IMR-90 (cell line): Measurements from ENCODE around the gene CSNK2B. TPM values are rescaled to one million over a fixed set of nuclear protein-coding genes. Genes with fewer than 3 reads are reported as not detected.
A peak's percentile ranks its signal among the peaks of the same experiment; 100 is the strongest.

Experiments used
- ATAC-seq: fragments of 200-7000 bp; cut with Tn5 transposase; 2 replicates; pipeline ENCODE4 v1.9.1; 2020; ENCODE audit warnings: low read depth, mild to moderate bottlenecking, moderate library complexity
- BruUV-seq: library from RNA; stranded (reverse); fragments of 400-500 nt; replicated peaks from 2 replicates; lab custom pipeline; 2021; lab: Mats Ljungman, UMichigan
- CTCF ChIA-PET: fragments of 300-600 bp; formaldehyde crosslinking; extraction: SDS; loops from one replicate; lab custom pipeline; 2021; ENCODE audit warnings: antibody characterized with exemption; lab: Yijun Ruan, JAX
- POLR2A ChIA-PET: fragments of 300-600 bp; sonication (Branson Sonifier 250); formaldehyde crosslinking; loops from one replicate; lab custom pipeline; 2022; ENCODE audit warnings: antibody characterized with exemption; ENCODE audit not compliant: unreplicated experiment; lab: Charles Lee
- DNase-seq: peaks from one replicate; pipeline ENCODE4 v3.0.0; 2013
- H2AFZ ChIP-seq: replicated peaks from 2 replicates; pipeline ENCODE3; 2013; ENCODE audit warnings: low read length, mild to moderate bottlenecking; ENCODE audit not compliant: poor library complexity
- H2AK5ac ChIP-seq: 2 replicates; pipeline ENCODE4 v1.6.1; 2013; ENCODE audit warnings: low read depth, low read length, inconsistent platforms
- H2AK9ac ChIP-seq: replicated peaks from 2 replicates; pipeline ENCODE3; 2013; ENCODE audit warnings: mild to moderate bottlenecking, low read depth, low read length, moderate library complexity; ENCODE audit not compliant: poor library complexity
- H2BK120ac ChIP-seq: 2 replicates; pipeline ENCODE4 v1.6.1; 2013; ENCODE audit warnings: low read depth, low read length, inconsistent platforms
- H2BK15ac ChIP-seq: 3 replicates; pipeline ENCODE4 v1.6.1; 2013; ENCODE audit warnings: low read depth, low read length, inconsistent platforms
- H2BK20ac ChIP-seq: 2 replicates; pipeline ENCODE4 v1.6.1; 2013; ENCODE audit warnings: low read depth, mild to moderate bottlenecking, inconsistent platforms, low read length, moderate library complexity
- H2BK5ac ChIP-seq: 2 replicates; pipeline ENCODE4 v1.6.1; 2013; ENCODE audit warnings: mild to moderate bottlenecking, low read depth, low read length, inconsistent platforms; ENCODE audit not compliant: poor library complexity, severe bottlenecking
- H3K14ac ChIP-seq: replicated peaks from 2 replicates; pipeline ENCODE4 v1.6.1; 2013; ENCODE audit warnings: low read depth, low read length, inconsistent platforms
- H3K18ac ChIP-seq: 2 replicates; pipeline ENCODE4 v1.6.1; 2013; ENCODE audit warnings: low read depth, low read length, control low read depth
- H3K23ac ChIP-seq: 2 replicates; pipeline ENCODE4 v1.6.1; 2013; ENCODE audit warnings: low read depth, low read length, inconsistent platforms
- H3K27ac ChIP-seq: 2 replicates; pipeline ENCODE4 v1.5.1; 2013; ENCODE audit warnings: mild to moderate bottlenecking, control low read depth, low read length; ENCODE audit not compliant: insufficient read depth
- H3K27me3 ChIP-seq: 2 replicates; pipeline ENCODE4 v1.6.1; 2013; ENCODE audit warnings: low read length; ENCODE audit not compliant: control insufficient read depth, insufficient read depth
- H3K36me3 ChIP-seq: 2 replicates; pipeline ENCODE4 v1.6.1; 2013; ENCODE audit warnings: low read length, mixed read lengths; ENCODE audit not compliant: control insufficient read depth, insufficient read depth
- H3K4ac ChIP-seq: 2 replicates; pipeline ENCODE4 v1.6.1; 2013; ENCODE audit warnings: low read depth, low read length, inconsistent platforms
- H3K4me1 ChIP-seq: 2 replicates; pipeline ENCODE4 v1.6.1; 2013; ENCODE audit warnings: low read length, mixed read lengths; ENCODE audit not compliant: control insufficient read depth, insufficient read depth
- H3K4me2 ChIP-seq: 2 replicates; pipeline ENCODE4 v1.6.1; 2013; ENCODE audit warnings: low read depth, mild to moderate bottlenecking, control low read depth, low read length, moderate library complexity
- H3K4me3 ChIP-seq: 2 replicates; pipeline ENCODE4 v1.5.1; 2013; ENCODE audit warnings: low read depth, mild to moderate bottlenecking, control low read depth, low read length, moderate library complexity; ENCODE audit not compliant: insufficient read depth
- H3K56ac ChIP-seq: 2 replicates; pipeline ENCODE4 v1.6.1; 2013; ENCODE audit warnings: low read length, inconsistent platforms; ENCODE audit not compliant: insufficient read depth; ENCODE audit errors: extremely low read depth
- H3K79me1 ChIP-seq, 2 experiments: 2 replicates each; pipeline ENCODE4 v1.6.1; 2013; ENCODE audit warnings: low read length in 2 of 2, inconsistent platforms in 1 of 2, low read depth in 1 of 2
- H3K9ac ChIP-seq: 2 replicates; pipeline ENCODE4 v1.6.1; 2013; ENCODE audit warnings: low read depth, low read length, control low read depth
- H3K9me1 ChIP-seq: 2 replicates; pipeline ENCODE4 v1.6.1; 2013; ENCODE audit warnings: low read length, inconsistent platforms; ENCODE audit not compliant: insufficient read depth
- H3K9me3 ChIP-seq: 2 replicates; pipeline ENCODE4 v1.6.1; 2013; ENCODE audit warnings: low read length; ENCODE audit not compliant: control insufficient read depth, insufficient read depth
- H4K20me1 ChIP-seq: 2 replicates; pipeline ENCODE4 v1.6.1; 2013; ENCODE audit warnings: low read length, inconsistent platforms; ENCODE audit not compliant: insufficient read depth
- H4K5ac ChIP-seq: 2 replicates; pipeline ENCODE4 v1.6.1; 2013; ENCODE audit warnings: mild to moderate bottlenecking, low read depth, low read length, control low read depth
- H4K8ac ChIP-seq, 2 experiments: 2 replicates each; pipeline ENCODE4 v1.6.1; 2013; ENCODE audit warnings: low read depth in 2 of 2, low read length in 2 of 2, control low read depth in 1 of 2, inconsistent platforms in 1 of 2
- H4K91ac ChIP-seq: 2 replicates; pipeline ENCODE4 v1.6.1; 2013; ENCODE audit warnings: low read depth, low read length, inconsistent platforms; ENCODE audit not compliant: insufficient read depth
- CEBPB ChIP-seq: IDR thresholded peaks from 2 replicates; pipeline ENCODE4 v1.6.1; 2012; ENCODE audit warnings: low read depth, low read length, improper control_type of control experiment
- ELK1 ChIP-seq: fragments of 150-350 bp; IDR thresholded peaks from 2 replicates; pipeline ENCODE4 v1.6.1; 2016; ENCODE audit warnings: low read depth, mild to moderate bottlenecking, low read length, moderate library complexity, borderline replicate concordance
- MXI1 ChIP-seq: IDR thresholded peaks from 2 replicates; pipeline ENCODE4 v1.6.1; 2012; ENCODE audit warnings: low read depth, mild to moderate bottlenecking, low read length, moderate library complexity, borderline replicate concordance
- POLR2A ChIP-seq: IDR thresholded peaks from 2 replicates; pipeline ENCODE4 v1.6.1; 2012; ENCODE audit warnings: mild to moderate bottlenecking, low read depth, low read length
- WGBS, 2 experiments: methylation state at CpG; one replicate each; pipeline versions ENCODE4 v1.1.5 to v1.1.7; 2013; ENCODE audit warnings: missing lambda C conversion rate in 2 of 2; ENCODE audit not compliant: insufficient read length in 1 of 2; ENCODE audit errors: extremely low coverage in 2 of 2; 5-methylcytosine and 5-hydroxymethylcytosine counted together
- dilution Hi-C: fragments of 300-500 bp; cut with HindIII; formaldehyde crosslinking; loops from one replicate; pipeline ENCODE4 v1.14.3; 2018; ENCODE audit warnings: low sequenced_read_pairs; ENCODE audit not compliant: unreplicated experiment
- in situ Hi-C: fragments of 300-500 bp; cut with MboI; formaldehyde crosslinking; loops from 3 replicates; pipeline ENCODE4 v1.14.3; 2019; ENCODE audit warnings: low sequenced_read_pairs, inconsistent platforms, mixed read lengths
- intact Hi-C: fragments of 100-400 bp; cut with micrococcal nuclease; formaldehyde crosslinking; loops from 2 replicates; pipeline ENCODE4 v1.10.0; 2022
- polyA plus RNA-seq, 3 experiments: library from polyadenylated mRNA; depleted of rRNA; stranded (reverse); fragments of >200 nt; gene quantifications; 2 replicates each; pipeline ENCODE4 v1.2.3, GENCODE V29; 2012; ENCODE audit warnings: low replicate concordance in 1 of 3
- total RNA-seq: library from RNA; depleted of rRNA; stranded (reverse); fragments of >200 nt; gene quantifications from 2 replicates; pipeline ENCODE4 v1.2.3, GENCODE V29; 2012

Gene CSNK2B
- total and polyA plus RNA-seq, 2 of the 4 experiments (the other 2 are of a cell fraction) = 194 to 240 TPM

GRCh38 chr6:31660381-31661261, 5.3 kb upstream of the CSNK2B start, which contains the start of gene C6orf47:
TSS of gene C6orf47 (minus strand) at chr6:31660778. CDS start at chr6:31659947, 831 bp downstream.
- no peaks in the 10 kb centered on the region for H3K27me3 ChIP-seq
- peak; percentile 86 for TF ChIP-seq CEBPB
- TF ChIP-seq POLR2A = peak; percentile 76
- TF ChIP-seq MXI1 = peak; percentile 24; the same call in 1 of the 2 replicates
- TF ChIP-seq ELK1 = no peak
- H2AK9ac ChIP-seq = peak within 1 kb of the TSS; percentile 90
- peaks cover 17% of the 10 kb centered on the region for H4K20me1 ChIP-seq
- WGBS, 2 experiments = 1% methylated on average over 38 of the region's 52 CpGs; no CpG with 5 or more reads in 1 of the 2 experiments
- dilution Hi-C loops (no loop called here), in situ Hi-C loops (no loop called here), intact Hi-C loops (loop anchor here (5.0 kb wide), 1 partner anchor 172 kb away; no protein-coding TSS in a partner anchor)
- H2AFZ ChIP-seq = peak within 1 kb of the TSS; percentile 89
- peak within 1 kb of the TSS; percentile 57 for H4K5ac ChIP-seq
- H4K8ac ChIP-seq = peak within 1 kb of the TSS; percentile 82 to 95
- ChIA-PET CTCF (interaction anchor here (0.6 kb wide), 1 partner anchor 114 kb away, joined by 3 read pairs; the partner anchor contains the start of gene ATP6V1G2), POLR2A (interaction anchor here (0.5 to 1.2 kb wide), 8 partner anchors 9 to 1758 kb away, joined by 3 to 11 read pairs (median 3); partner anchors contain the start of genes ABHD16A and BAG6)
- no TSS peak for BruUV-seq
- peaks cover 17% of the 10 kb centered on the region; the same call in 1 of the 2 replicates for H3K9me1 ChIP-seq
- peak within 1 kb of the TSS; percentile 88 for H3K4ac ChIP-seq
- H3K56ac ChIP-seq = peak within 1 kb of the TSS; percentile 90
- H3K79me1 ChIP-seq = peaks cover 26 to 84% of the 10 kb centered on the region in 2 experiments; a peak in 3 of 4 replicates
- H3K9me3 ChIP-seq = no peaks in the 10 kb centered on the region
- no peak within 1 kb of the TSS for H2BK15ac ChIP-seq
- peak within 1 kb of the TSS; percentile 47 for H3K18ac ChIP-seq
- H4K91ac ChIP-seq = peak within 1 kb of the TSS; percentile 86
- H2BK20ac ChIP-seq = no peak within 1 kb of the TSS
- H3K23ac ChIP-seq = peak within 1 kb of the TSS; percentile 57
- peaks cover 15% of the 10 kb centered on the region for H3K36me3 ChIP-seq
- peak within 1 kb of the TSS; percentile 18; the same call in 1 of the 2 replicates for H2BK120ac ChIP-seq
- H3K27ac ChIP-seq = peak within 1 kb of the TSS; percentile 93
- peak within 1 kb of the TSS; percentile 87 for H3K4me2 ChIP-seq
- ATAC-seq (peak; percentile 82), DNase-seq (peak; percentile 75)
- H2AK5ac ChIP-seq = peak within 1 kb of the TSS; percentile 89
- H3K4me1 ChIP-seq = peaks cover 21% of the 10 kb centered on the region
- H3K14ac ChIP-seq = peak within 1 kb of the TSS; percentile 95
- H2BK5ac ChIP-seq = peak within 1 kb of the TSS; percentile 78
- H3K4me3 ChIP-seq = peak within 1 kb of the TSS; percentile 92
- peak within 1 kb of the TSS; percentile 98 for H3K9ac ChIP-seq
